Lower leg skin (tissue), 3 donors: Measurements from ENCODE around the gene LACC1.

Experiments
- POLR2A ChIP-seq, 2 donors: fragments of 450-650 bp; IDR thresholded peaks; one replicate each; pipeline ENCODE4 v1.6.1; 2016 to 2017; ENCODE audit warnings: antibody characterized with exemption in 2 of 2, mild to moderate bottlenecking in 1 of 2, moderate library complexity in 1 of 2
- TF ChIP-seq, protein P1 (sequence below), 3 donors: fragments of 450-650 bp; IDR thresholded peaks; one replicate each; pipeline ENCODE4 v1.5.1; 2016; ENCODE audit warnings: antibody characterized with exemption in 3 of 3, mild to moderate bottlenecking in 3 of 3, moderate library complexity in 2 of 3

DNA sequence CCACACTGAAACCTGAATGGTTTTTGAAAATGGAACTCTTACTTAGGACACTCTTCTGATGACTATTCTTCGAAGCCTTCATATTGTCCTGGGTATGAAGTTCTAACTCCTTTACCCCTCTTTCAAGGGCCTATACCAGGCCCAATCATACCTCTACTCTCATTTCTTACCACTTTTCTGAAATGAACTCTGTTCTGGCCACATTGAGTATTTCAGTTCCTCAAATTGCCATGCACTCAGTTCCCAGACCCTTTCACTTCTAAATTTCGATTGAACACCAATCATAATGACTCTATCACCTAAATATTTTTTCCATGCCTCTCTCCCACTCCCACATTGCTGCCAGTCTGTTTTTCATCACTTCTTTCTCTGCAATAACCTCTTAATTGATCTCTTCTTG is 53.7 kb downstream of the LACC1 start:
- TF ChIP-seq POLR2A (IDR thresholded peaks at IDR 0.05), result no peak
- TF ChIP-seq, protein P1, sequence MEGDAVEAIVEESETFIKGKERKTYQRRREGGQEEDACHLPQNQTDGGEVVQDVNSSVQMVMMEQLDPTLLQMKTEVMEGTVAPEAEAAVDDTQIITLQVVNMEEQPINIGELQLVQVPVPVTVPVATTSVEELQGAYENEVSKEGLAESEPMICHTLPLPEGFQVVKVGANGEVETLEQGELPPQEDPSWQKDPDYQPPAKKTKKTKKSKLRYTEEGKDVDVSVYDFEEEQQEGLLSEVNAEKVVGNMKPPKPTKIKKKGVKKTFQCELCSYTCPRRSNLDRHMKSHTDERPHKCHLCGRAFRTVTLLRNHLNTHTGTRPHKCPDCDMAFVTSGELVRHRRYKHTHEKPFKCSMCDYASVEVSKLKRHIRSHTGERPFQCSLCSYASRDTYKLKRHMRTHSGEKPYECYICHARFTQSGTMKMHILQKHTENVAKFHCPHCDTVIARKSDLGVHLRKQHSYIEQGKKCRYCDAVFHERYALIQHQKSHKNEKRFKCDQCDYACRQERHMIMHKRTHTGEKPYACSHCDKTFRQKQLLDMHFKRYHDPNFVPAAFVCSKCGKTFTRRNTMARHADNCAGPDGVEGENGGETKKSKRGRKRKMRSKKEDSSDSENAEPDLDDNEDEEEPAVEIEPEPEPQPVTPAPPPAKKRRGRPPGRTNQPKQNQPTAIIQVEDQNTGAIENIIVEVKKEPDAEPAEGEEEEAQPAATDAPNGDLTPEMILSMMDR (IDR thresholded peaks at IDR 0.05), result no peak
